ENCODE data around the gene SECTM1.

- TF ChIP-seq MCM7 (IDR thresholded peaks at IDR 0.05) = no peak
- TF ChIP-seq POLR2A (conservative IDR thresholded peaks at IDR 0.05) = no peak
- TF ChIP-seq BRF1 (IDR thresholded peaks at IDR 0.05; ENCODE audit: borderline replicate concordance, extremely low read depth, insufficient read length) = no peak
- TF ChIP-seq ZNF318 (IDR thresholded peaks at IDR 0.05; ENCODE audit: borderline replicate concordance in 1 of 2, low read depth in 1 of 2) = no peak
- no peak for TF ChIP-seq ESRRA (IDR thresholded peaks at IDR 0.05; ENCODE audit: borderline replicate concordance, low read depth)
- no peak for TF ChIP-seq FOSL1 (tag; conservative IDR thresholded peaks at IDR 0.05)
- TF ChIP-seq HEY1 (CRISPR knock-in tag; IDR thresholded peaks at IDR 0.05; ENCODE audit: borderline replicate concordance) = no peak
- TF ChIP-seq CEBPB (tag; IDR thresholded peaks at IDR 0.05) = no peak
- no peak for TF ChIP-seq CBX3 (IDR thresholded peaks at IDR 0.05; ENCODE audit: borderline replicate concordance in 1 of 2, low read length in 2 of 2)
- TF ChIP-seq CTCF (IDR thresholded peaks at IDR 0.05 in 2 of 3, conservative IDR thresholded peaks at IDR 0.05 in 1 of 3; ENCODE audit: insufficient read depth in 2 of 3, low read depth in 1 of 3, low read length in 3 of 3) = no peak
- no peak for TF ChIP-seq TAF1 (IDR thresholded peaks at IDR 0.05; ENCODE audit: control insufficient read depth, extremely low read depth, insufficient read depth, low read length, severe bottlenecking)
- TF ChIP-seq ZNF280B (CRISPR knock-in tag; IDR thresholded peaks at IDR 0.05) = no peak
- TF ChIP-seq SMARCA4 (IDR thresholded peaks at IDR 0.05) = no peak
- TF ChIP-seq KDM1A (IDR thresholded peaks at IDR 0.05) = no peak
Observed at GRCh38 chr17:82327757-82328140, 5.8 kb downstream of the SECTM1 start.
